ENCODE results near the gene BROX.

DNA sequence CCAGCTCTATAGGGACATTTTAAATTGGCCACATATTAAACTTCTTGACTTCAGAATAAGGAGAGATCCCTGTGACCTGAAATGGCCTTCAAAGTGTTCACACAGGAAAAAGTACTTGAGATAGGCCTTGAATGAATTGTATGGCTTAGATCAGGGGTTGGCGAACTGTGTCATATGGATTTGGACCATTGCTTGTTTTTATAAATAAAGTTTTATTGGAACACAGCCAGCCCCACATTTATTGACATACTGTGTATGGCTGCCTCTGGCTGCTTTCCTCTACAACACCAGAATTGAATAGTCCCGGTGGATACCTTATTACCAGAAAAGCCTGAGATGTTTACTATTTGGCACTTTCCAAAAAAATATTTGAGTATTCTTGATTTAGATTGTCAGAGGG, 4.0 kb downstream of the BROX start:
- no peak for TF ChIP-seq ZNF274 (IDR thresholded peaks at IDR 0.05; ENCODE audit: low read depth, low read length)
- TF ChIP-seq SUZ12 (IDR thresholded peaks at IDR 0.05; ENCODE audit: extremely low read depth, insufficient read depth, insufficient read length), result no peak

Measured in NT2/D1 (cell line).